DND-41 (cell line): ENCODE measurements around the gene PIP5K1A.
"Not testable (repeated sequence)": the region's sequence is repeated elsewhere in the genome, so short reads cannot be mapped to it uniquely, and the experiment has no call there.

Experiments used
- CTCF ChIP-seq: IDR thresholded peaks from 2 replicates; pipeline ENCODE4 v1.5.1; 2012; ENCODE audit warnings: borderline replicate concordance, low read length, moderate library complexity, mild to moderate bottlenecking; ENCODE audit not compliant: poor library complexity, severe bottlenecking; ENCODE audit errors: extremely low read depth
- EZH2 ChIP-seq: IDR thresholded peaks from 3 replicates; pipeline ENCODE4 v1.6.1; 2012; ENCODE audit warnings: borderline replicate concordance, low read depth, mild to moderate bottlenecking, moderate library complexity, low read length, inconsistent platforms; ENCODE audit not compliant: severe bottlenecking

- TF ChIP-seq CTCF, EZH2: not testable (repeated sequence)
These were observed 7.1 kb downstream of the PIP5K1A start for GRCh38 chr1:151205381-151205965.
